GM12892 (cell line): ENCODE data around the gene NUDT5.

Source experiments
- DNase-seq: peaks from one replicate; pipeline ENCODE4 v3.0.0; 2011; ENCODE audit not compliant: insufficient read length
- FAIRE-seq: peaks from 2 replicates; lab custom pipeline; 2011; peaks lifted over from hg19 to GRCh38; lab: Jason Lieb, UNC
- POLR2A ChIP-seq: IDR thresholded peaks from 2 replicates; pipeline ENCODE4 v1.6.1; 2011; ENCODE audit warnings: low read depth, low read length, control low read depth
- POLR2AphosphoS5 ChIP-seq: IDR thresholded peaks from 2 replicates; pipeline ENCODE4 v1.6.1; 2011; ENCODE audit warnings: low read depth, low read length, control low read depth
- TAF1 ChIP-seq: IDR thresholded peaks from 2 replicates; pipeline ENCODE4 v1.6.1; 2011; ENCODE audit warnings: low read depth, mild to moderate bottlenecking, control low read depth, low read length, borderline replicate concordance

The NUDT5 gene

DNA sequence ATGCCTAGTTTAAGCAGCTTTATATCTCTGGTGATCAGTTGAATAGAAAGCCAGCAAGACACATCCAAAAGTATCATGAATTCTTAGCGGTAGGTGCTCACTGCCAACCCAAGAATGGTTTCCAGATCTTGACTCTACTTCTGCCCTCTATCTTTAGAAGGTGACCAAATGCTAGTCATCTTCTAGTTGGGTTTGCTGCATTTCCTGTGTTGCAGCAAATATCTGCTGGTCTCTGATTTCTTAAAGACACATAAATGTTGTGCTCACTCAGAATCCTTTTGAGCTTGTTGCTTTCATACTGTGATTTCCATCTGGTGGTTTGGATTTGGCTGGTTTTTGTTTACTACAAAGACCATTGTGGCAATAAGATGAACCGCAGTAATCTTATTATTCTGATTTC lies 2.5 kb upstream of the NUDT5 start:
- TF ChIP-seq POLR2AphosphoS5 = no peak
- FAIRE-seq (peak; percentile 33), DNase-seq (no peak)

- no peak for DNase-seq
- FAIRE-seq = no peak
- TF ChIP-seq POLR2A = no peak
- no peak for TF ChIP-seq TAF1
Observed at GRCh38 chr10:12196531-12197211, 980 bp upstream of the NUDT5 start.

GRCh38 chr10:12195281-12195602 lies 449 bp downstream of the NUDT5 start:
- no peak for FAIRE-seq
- TF ChIP-seq POLR2A (no peak), TAF1 (no peak), POLR2AphosphoS5 (no peak)
- no peak for DNase-seq

- DNase-seq (no peak), FAIRE-seq (no peak)
- TF ChIP-seq POLR2AphosphoS5 = no peak
- no peak for TF ChIP-seq TAF1
- TF ChIP-seq POLR2A = no peak
Observed at GRCh38 chr10:12194752-12195271, 879 bp downstream of the NUDT5 start.

DNA sequence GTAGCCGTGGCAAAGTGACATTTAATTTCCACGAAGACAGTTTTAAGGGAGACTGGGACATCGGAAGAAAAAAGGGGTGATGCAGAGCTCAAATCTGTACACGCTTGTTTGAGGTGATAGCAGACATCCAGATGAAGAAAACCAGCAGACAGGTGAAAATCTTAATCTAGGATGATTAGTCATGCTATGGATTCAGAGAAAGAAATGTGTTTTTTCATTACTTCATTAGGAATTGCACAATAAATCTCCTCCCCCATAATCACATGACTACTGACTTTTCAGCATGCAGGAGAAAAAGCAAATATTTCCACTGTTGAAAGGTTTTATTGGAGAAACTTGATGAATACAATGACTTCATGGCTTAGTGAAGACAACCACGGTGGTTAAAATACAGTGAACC lies 2.5 kb downstream of the NUDT5 start:
- TF ChIP-seq TAF1 = no peak
- FAIRE-seq (no peak), DNase-seq (no peak)

DNA sequence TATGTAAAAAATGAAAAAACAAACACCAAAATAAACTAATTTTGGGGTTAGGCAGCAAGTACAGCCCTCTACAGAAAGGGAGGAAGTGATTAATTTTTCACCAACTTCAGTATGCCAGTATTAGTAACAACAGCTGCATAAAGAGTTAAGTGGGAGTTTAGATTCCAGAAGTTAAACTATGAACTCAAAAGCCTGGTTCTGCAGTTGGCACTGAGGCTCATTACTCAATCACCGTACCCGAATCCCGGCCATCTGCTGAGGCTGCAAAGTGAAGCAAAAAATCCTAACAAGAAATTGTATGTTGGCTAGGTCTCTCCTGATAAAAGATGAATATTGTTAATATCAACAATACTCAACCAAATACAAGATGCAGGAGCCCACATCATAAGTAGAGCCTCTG lies 4.0 kb downstream of the NUDT5 start:
- FAIRE-seq = no peak
- TF ChIP-seq TAF1 = no peak
- TF ChIP-seq POLR2AphosphoS5 = no peak
- no peak for TF ChIP-seq POLR2A
- DNase-seq = no peak

- TF ChIP-seq POLR2AphosphoS5 = no peak
- TF ChIP-seq POLR2A = no peak
- no peak for TF ChIP-seq TAF1
- FAIRE-seq (no peak), DNase-seq (no peak)
Observed at GRCh38 chr10:12189426-12189825, 6.3 kb downstream of the NUDT5 start.

- FAIRE-seq (no peak), DNase-seq (no peak)
- TF ChIP-seq POLR2A = no peak
- no peak for TF ChIP-seq TAF1
- no peak for TF ChIP-seq POLR2AphosphoS5
Observed at GRCh38 chr10:12188656-12189055, 7.0 kb downstream of the NUDT5 start.

- TF ChIP-seq POLR2AphosphoS5 (no peak), TAF1 (no peak), POLR2A (no peak)
- FAIRE-seq (no peak), DNase-seq (no peak)
Observed at GRCh38 chr10:12187321-12187905, 8.3 kb downstream of the NUDT5 start.

- DNase-seq (no peak), FAIRE-seq (no peak)
- TF ChIP-seq POLR2A = no peak
- TF ChIP-seq TAF1 = no peak
- TF ChIP-seq POLR2AphosphoS5 = no peak
Observed at GRCh38 chr10:12186323-12186722, 9.4 kb downstream of the NUDT5 start.

- DNase-seq (no peak), FAIRE-seq (no peak)
- no peak for TF ChIP-seq POLR2AphosphoS5
- no peak for TF ChIP-seq TAF1
- TF ChIP-seq POLR2A = no peak
Observed at GRCh38 chr10:12184165-12184564, 11.5 kb downstream of the NUDT5 start.

- TF ChIP-seq TAF1 = no peak
- no peak for TF ChIP-seq POLR2AphosphoS5
- no peak for TF ChIP-seq POLR2A
- FAIRE-seq (peak; percentile 65), DNase-seq (no peak)
Observed at GRCh38 chr10:12181065-12181775, 14.5 kb downstream of the NUDT5 start.
